Measurements from ENCODE around the gene SLC29A2. TPM values are rescaled to one million over a fixed set of nuclear protein-coding genes. Genes with fewer than 3 reads are reported as not detected.
"Not testable (repeated sequence)": the region's sequence is repeated elsewhere in the genome, so short reads cannot be mapped to it uniquely, and the experiment has no call there.

SLC29A2 gene
- total RNA-seq, 6 donors from 2014 or later = 8.3 to 20.5 (median 13.1) TPM

- ATAC-seq (ENCODE audit: low FRiP score in 2 of 2) (peak; percentile 48 to 84), DNase-seq (peak in 1 of 2 donors; percentile 78)
- no peak overlapping the region for H3K27ac ChIP-seq
- TF ChIP-seq POLR2A (IDR thresholded peaks at IDR 0.05) (no peak), CTCF (IDR thresholded peaks at IDR 0.05) (no peak), POLR2AphosphoS5 (IDR thresholded peaks at IDR 0.05) (no peak), EP300 (IDR thresholded peaks at IDR 0.05) (no peak)
- no peak overlapping the region for H3K4me3 ChIP-seq
- no peaks in the 10 kb centered on the region for H3K36me3 ChIP-seq
- no peaks in the 10 kb centered on the region for H3K27me3 ChIP-seq
- 86 to 88% methylated on average over 11 of the region's 11 CpGs for WGBS, 2 donors
- peaks cover 18 to 27% (median 26%) of the 10 kb centered on the region in 4 donors for H3K4me1 ChIP-seq
- no peaks in the 10 kb centered on the region for H3K9me3 ChIP-seq
Measured at GRCh38 chr11:66322732-66323427, 48.7 kb downstream of the SLC29A2 start.

DNA sequence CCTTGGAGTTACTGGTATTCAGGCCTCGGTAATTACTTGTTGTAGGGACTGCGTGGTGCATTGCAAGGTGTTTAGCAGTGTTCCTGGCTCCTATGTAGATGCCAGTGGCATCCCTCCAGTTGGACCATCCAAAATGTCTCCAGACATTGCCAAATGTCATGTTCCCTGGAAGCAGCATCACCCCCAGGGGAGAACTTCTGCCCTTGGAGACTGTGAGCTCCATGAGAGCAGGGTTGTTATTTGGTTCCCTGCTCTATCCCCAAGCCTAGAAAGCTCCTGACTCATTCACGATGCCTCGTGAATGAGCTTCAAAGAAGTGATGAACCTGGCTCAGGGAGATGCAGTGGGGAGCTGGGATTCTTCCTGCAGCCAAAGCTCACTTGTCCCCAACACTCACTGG is 50.0 kb downstream of the SLC29A2 start:
- H3K27me3 ChIP-seq = no peaks in the 10 kb centered on the region
- TF ChIP-seq POLR2A (IDR thresholded peaks at IDR 0.05) (no peak), CTCF (IDR thresholded peaks at IDR 0.05) (no peak), EP300 (IDR thresholded peaks at IDR 0.05) (no peak), POLR2AphosphoS5 (IDR thresholded peaks at IDR 0.05) (no peak)
- 88 to 90% methylated on average over 4 of the region's 4 CpGs for WGBS, 2 donors
- ATAC-seq (ENCODE audit: low FRiP score in 2 of 2) (no peak), DNase-seq (no peak)
- H3K9me3 ChIP-seq = no peaks in the 10 kb centered on the region
- no peaks in the 10 kb centered on the region for H3K36me3 ChIP-seq
- H3K4me1 ChIP-seq = peaks cover 24 to 29% (median 28%) of the 10 kb centered on the region in 4 donors
- no peak overlapping the region for H3K27ac ChIP-seq
- no peak overlapping the region for H3K4me3 ChIP-seq

- not testable (repeated sequence) for H3K9me3 ChIP-seq; H3K36me3 ChIP-seq; DNase-seq; ATAC-seq (ENCODE audit: low FRiP score in 2 of 2); H3K27me3 ChIP-seq; H3K4me3 ChIP-seq; H3K27ac ChIP-seq
- peaks cover 26 to 30% (median 27%) of the 10 kb centered on the region in 4 donors for H3K4me1 ChIP-seq
- 83 to 93% methylated on average over 6 of the region's 6 CpGs for WGBS, 2 donors
Measured at GRCh38 chr11:66320748-66321147, 50.8 kb downstream of the SLC29A2 start.

DNA sequence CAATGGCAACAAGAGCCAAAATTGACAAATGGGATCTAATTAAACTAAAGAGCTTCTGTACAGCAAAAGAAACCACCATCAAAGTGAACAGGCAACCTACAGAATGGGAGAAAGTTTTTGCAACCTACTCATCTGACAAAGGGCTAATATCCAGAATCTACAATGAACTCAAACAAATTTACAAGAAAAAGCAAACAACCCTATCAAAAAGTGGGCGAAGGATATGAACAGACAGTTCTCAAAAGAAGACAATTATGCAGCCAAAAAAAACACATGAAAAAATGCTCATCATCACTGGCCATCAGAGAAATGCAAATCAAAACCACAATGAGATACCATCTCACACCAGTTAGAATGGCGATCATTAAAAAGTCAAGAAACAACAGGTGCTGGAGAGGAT is 51.3 kb downstream of the SLC29A2 start:
- WGBS, 2 donors = 94 to 98% methylated on average over 2 of the region's 2 CpGs
- H3K4me3 ChIP-seq; DNase-seq; H3K27ac ChIP-seq; H3K36me3 ChIP-seq; H3K27me3 ChIP-seq; ATAC-seq (ENCODE audit: low FRiP score in 2 of 2); H3K9me3 ChIP-seq: not testable (repeated sequence)
- peaks cover 26 to 30% (median 27%) of the 10 kb centered on the region in 4 donors for H3K4me1 ChIP-seq

DNA sequence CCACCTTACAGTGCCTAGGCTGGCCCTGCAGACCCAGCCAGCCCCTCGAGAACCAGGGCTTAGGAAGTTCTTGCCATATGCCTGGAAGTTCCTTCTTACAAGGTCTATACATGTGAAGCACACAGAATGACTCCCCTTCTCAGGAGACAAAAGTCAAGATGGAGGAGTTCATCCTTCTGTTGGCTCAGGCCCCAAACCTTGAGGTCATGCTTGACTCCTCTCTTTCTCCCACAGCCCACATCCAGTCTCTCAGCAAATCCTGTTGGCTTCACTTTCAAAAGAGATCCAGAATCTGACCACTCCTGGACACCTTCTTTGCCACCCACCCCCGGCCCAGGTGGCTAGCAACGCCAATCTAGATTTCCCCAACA is 53.0 kb downstream of the SLC29A2 start:
- H3K9me3 ChIP-seq = no peaks in the 10 kb centered on the region
- H3K27me3 ChIP-seq = no peaks in the 10 kb centered on the region
- H3K36me3 ChIP-seq = no peaks in the 10 kb centered on the region
- WGBS, 2 donors = 65 to 91% methylated on average over 3 of the region's 3 CpGs
- ATAC-seq (ENCODE audit: low FRiP score in 2 of 2) = peak in 1 of 2 donors; percentile 0
- H3K4me1 ChIP-seq = peaks cover 26 to 36% (median 27%) of the 10 kb centered on the region in 4 donors
- H3K27ac ChIP-seq = peak overlapping the region; percentile 67 to 86 (median 84)
- TF ChIP-seq POLR2AphosphoS5 (IDR thresholded peaks at IDR 0.05) (no peak), EP300 (IDR thresholded peaks at IDR 0.05) (no peak), CTCF (IDR thresholded peaks at IDR 0.05) (no peak), POLR2A (IDR thresholded peaks at IDR 0.05) (no peak)
- no peak overlapping the region for H3K4me3 ChIP-seq
- no peak for DNase-seq

Data from upper lobe of left lung (tissue), 6 donors.